Common myeloid progenitor, CD34-positive (primary cell): ENCODE results near the gene MSI2.

Experiments used
- CTCF ChIA-PET: fragments of 350-600 bp; sonication (Branson Sonifier 250); formaldehyde crosslinking; loops from one replicate; lab custom pipeline; 2021; ENCODE audit warnings: antibody characterized with exemption; lab: Charles Lee
- POLR2A ChIA-PET: fragments of 350-600 bp; sonication (Branson Sonifier 250); formaldehyde crosslinking; loops from one replicate; lab custom pipeline; 2021; ENCODE audit warnings: antibody characterized with exemption; lab: Charles Lee
- DNase-seq, 3 donors: peaks; one replicate each; pipeline versions ENCODE4 v3.0.0 to v3.0.0-alpha.2; 2013
- H3K27ac ChIP-seq, 2 experiments: 1 replicate in 1 of 2; 2 replicates in 1 of 2; pipeline ENCODE4 v1.7.0; 2013; ENCODE audit warnings: inconsistent platforms in 2 of 2, low read length in 2 of 2, mild to moderate bottlenecking in 2 of 2, low read depth in 1 of 2, moderate library complexity in 1 of 2; ENCODE audit not compliant: severe bottlenecking in 2 of 2, insufficient read depth in 1 of 2, poor library complexity in 1 of 2
- H3K27me3 ChIP-seq, 5 experiments: replicated peaks in 2 of 5; 1 replicate in 3 of 5; 2 replicates in 2 of 5; pipeline versions ENCODE4 v1.6.1 to v1.7.0; 2013; ENCODE audit warnings: low read length in 4 of 5, mild to moderate bottlenecking in 2 of 5, moderate library complexity in 2 of 5, inconsistent platforms in 1 of 5; ENCODE audit not compliant: insufficient read depth in 5 of 5, control insufficient read depth in 4 of 5
- H3K36me3 ChIP-seq, 4 experiments: 1 replicate in 2 of 4; 2 replicates in 2 of 4; pipeline versions ENCODE4 v1.6.1 to v1.7.0; 2013; ENCODE audit warnings: low read length in 3 of 4, control low read depth in 1 of 4, mild to moderate bottlenecking in 1 of 4; ENCODE audit not compliant: control insufficient read depth in 4 of 4, insufficient read depth in 4 of 4
- H3K4me1 ChIP-seq, 4 experiments: 1 replicate in 3 of 4; 2 replicates in 1 of 4; pipeline versions ENCODE4 v1.6.1 to v1.7.1; 2013; ENCODE audit warnings: low read length in 3 of 4, mild to moderate bottlenecking in 3 of 4, control low read depth in 1 of 4, inconsistent platforms in 1 of 4, moderate library complexity in 1 of 4; ENCODE audit not compliant: control insufficient read depth in 4 of 4, insufficient read depth in 4 of 4; ENCODE audit errors: control extremely low read depth in 1 of 4
- H3K4me3 ChIP-seq, 7 experiments: 1 replicate in 4 of 7; 2 replicates in 3 of 7; pipeline versions ENCODE4 v1.5.1 to v1.7.0; 2013; ENCODE audit warnings: mild to moderate bottlenecking in 7 of 7, low read length in 6 of 7, moderate library complexity in 6 of 7, inconsistent platforms in 2 of 7, low read depth in 2 of 7, control low read depth in 1 of 7; ENCODE audit not compliant: insufficient read depth in 4 of 7, control insufficient read depth in 1 of 7; ENCODE audit errors: extremely low read depth in 1 of 7
- H3K9me3 ChIP-seq, 5 experiments: 1 replicate in 4 of 5; 2 replicates in 1 of 5; pipeline versions ENCODE4 v1.6.1 to v1.7.1; 2013; ENCODE audit warnings: low read length in 4 of 5, mild to moderate bottlenecking in 2 of 5, inconsistent platforms in 1 of 5, low read depth in 1 of 5, moderate library complexity in 1 of 5; ENCODE audit not compliant: control insufficient read depth in 4 of 5, insufficient read depth in 2 of 5; ENCODE audit errors: control extremely low read depth in 1 of 5
- WGBS: methylation state at CpG from one replicate; pipeline ENCODE4 v1.1.5; 2013; ENCODE audit not compliant: insufficient coverage; 5-methylcytosine and 5-hydroxymethylcytosine counted together

MSI2 gene

DNA sequence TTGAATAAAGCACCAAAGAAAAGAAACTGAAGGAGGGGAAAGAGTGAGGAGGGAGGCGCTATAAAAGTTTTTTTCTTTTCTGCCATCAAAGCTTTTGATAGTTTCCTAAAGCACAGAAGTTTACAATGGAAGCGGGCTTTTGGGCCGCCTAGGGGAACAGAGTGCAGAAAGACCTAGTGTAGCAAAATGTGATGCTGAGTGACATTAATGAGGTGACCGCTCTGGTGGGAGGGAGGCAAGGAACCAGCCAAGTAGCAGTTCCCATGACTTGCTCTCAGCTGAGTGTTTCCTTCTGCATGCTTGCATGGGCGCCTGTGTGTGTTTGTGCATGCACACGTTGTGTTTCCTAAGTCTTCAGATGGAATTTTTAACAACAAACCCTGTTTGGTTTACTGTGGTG, 15.5 kb downstream of the MSI2 start:
- POLR2A ChIA-PET, result interaction anchor here (0.6 kb wide), 1 partner anchor 13 kb away, joined by 4 read pairs; no protein-coding TSS in a partner anchor
- Histone ChIP-seq H3K4me1 (peaks cover 0 to 62% (median 26%) of the 10 kb centered on the region in 4 experiments), H3K4me3 (no peak overlapping the region), H3K27ac (no peak overlapping the region), H3K36me3 (peaks cover 23 to 96% (median 64%) of the 10 kb centered on the region in 4 experiments), H3K27me3 (no peaks in the 10 kb centered on the region), H3K9me3 (no peaks in the 10 kb centered on the region)
- CTCF ChIA-PET, result interaction anchor here (0.8 to 1.2 kb wide), 2 partner anchors 11 to 326 kb away, joined by 3 read pairs; no protein-coding TSS in a partner anchor
- DNase-seq, result peak in 2 of 3 donors; percentile 35 to 40
- WGBS, result 78% methylated on average over 5 of the region's 6 CpGs

- ChIA-PET CTCF (interaction anchor here (1.3 to 1.7 kb wide), 2 partner anchors 8 to 30 kb away, joined by 3 to 5 read pairs; no protein-coding TSS in a partner anchor), POLR2A (no interaction called here)
- Histone ChIP-seq H3K4me1 (peaks cover 0 to 60% (median 30%) of the 10 kb centered on the region in 4 experiments), H3K27ac (peak overlapping the region in 1 of 2 experiments; percentile 10), H3K4me3 (no peak overlapping the region), H3K9me3 (no peaks in the 10 kb centered on the region), H3K27me3 (no peaks in the 10 kb centered on the region), H3K36me3 (peaks cover 19 to 95% (median 59%) of the 10 kb centered on the region in 4 experiments)
- WGBS, result 91% methylated on average over 6 of the region's 6 CpGs
- DNase-seq, result peak in 1 of 3 donors; percentile 30
Measured at GRCh38 chr17:57273490-57273889, 17.2 kb downstream of the MSI2 start.

DNA sequence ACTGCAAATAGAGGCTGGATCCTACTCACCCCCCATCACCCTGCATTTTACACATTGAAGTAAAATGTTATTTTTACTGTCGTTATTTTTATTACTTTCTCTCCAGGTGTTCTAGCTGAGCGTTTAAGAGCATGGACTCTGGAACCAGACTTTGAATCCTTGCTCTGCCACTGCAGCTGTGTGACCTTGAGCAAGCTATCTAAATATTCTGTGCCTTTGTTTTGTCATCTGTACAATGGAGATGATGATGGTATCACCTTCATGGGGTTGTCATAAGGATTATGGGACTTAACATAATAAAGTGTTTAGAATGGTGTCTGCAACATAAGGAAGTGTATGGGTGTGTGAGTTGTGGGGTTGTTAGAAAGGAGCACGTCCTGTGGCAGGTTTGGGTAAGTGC, 17.8 kb downstream of the MSI2 start:
- POLR2A ChIA-PET, result no interaction called here
- CTCF ChIA-PET, result interaction anchor here (1.7 kb wide), 1 partner anchor 30 kb away, joined by 5 read pairs; no protein-coding TSS in a partner anchor
- 91% methylated on average over 2 of the region's 3 CpGs for WGBS
- Histone ChIP-seq H3K27ac (no peak overlapping the region), H3K4me1 (peaks cover 0 to 61% (median 33%) of the 10 kb centered on the region in 4 experiments), H3K36me3 (peaks cover 22 to 96% (median 59%) of the 10 kb centered on the region in 4 experiments), H3K9me3 (no peaks in the 10 kb centered on the region), H3K4me3 (no peak overlapping the region), H3K27me3 (no peaks in the 10 kb centered on the region)
- no peak for DNase-seq

DNA sequence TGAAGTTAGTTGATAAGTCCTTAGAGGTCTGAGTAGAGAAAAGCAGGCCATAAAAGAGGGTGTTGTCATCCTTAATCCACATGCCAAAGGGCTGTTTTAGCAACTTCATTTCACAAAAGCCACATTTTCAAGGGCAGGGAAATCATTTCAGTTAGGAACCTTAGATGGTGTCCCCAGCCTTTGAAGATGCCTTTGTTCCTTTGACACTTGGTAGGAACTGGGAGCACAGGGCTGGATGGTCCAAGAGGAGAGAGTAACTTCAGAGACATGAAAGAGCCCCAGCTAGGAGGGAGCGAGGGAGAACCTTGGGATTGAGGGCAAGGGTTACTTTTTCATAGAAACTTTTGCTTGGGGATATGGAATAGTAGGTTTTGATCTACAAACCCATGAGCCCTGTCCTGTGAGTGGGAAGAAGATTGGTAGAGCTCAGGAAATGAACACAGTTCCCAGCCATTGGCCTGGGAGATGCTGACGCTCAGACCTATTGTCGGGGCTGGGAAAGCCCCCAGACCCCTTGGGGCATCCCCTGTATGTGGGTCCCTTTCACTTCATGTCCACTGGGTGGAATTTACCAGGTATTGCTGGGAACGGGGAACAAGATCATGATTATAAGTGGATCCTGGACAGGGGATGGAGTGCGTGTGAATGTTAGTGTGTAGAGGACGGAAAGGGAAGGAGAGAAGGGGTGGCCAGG, 18.9 kb downstream of the MSI2 start:
- ChIA-PET POLR2A (no interaction called here), CTCF (interaction anchor here (1.2 kb wide), 1 partner anchor 10 kb away, joined by 4 read pairs; no protein-coding TSS in a partner anchor)
- no peak overlapping the region for H3K4me3 ChIP-seq
- no peaks in the 10 kb centered on the region for H3K9me3 ChIP-seq
- WGBS, result 93% methylated on average over 3 of the region's 6 CpGs
- H3K27me3 ChIP-seq, result no peaks in the 10 kb centered on the region
- no peak for DNase-seq
- peak overlapping the region; percentile 6 to 46 for H3K27ac ChIP-seq
- H3K4me1 ChIP-seq, result peaks cover 0 to 61% (median 38%) of the 10 kb centered on the region in 4 experiments
- H3K36me3 ChIP-seq, result peaks cover 23 to 94% (median 59%) of the 10 kb centered on the region in 4 experiments

DNA sequence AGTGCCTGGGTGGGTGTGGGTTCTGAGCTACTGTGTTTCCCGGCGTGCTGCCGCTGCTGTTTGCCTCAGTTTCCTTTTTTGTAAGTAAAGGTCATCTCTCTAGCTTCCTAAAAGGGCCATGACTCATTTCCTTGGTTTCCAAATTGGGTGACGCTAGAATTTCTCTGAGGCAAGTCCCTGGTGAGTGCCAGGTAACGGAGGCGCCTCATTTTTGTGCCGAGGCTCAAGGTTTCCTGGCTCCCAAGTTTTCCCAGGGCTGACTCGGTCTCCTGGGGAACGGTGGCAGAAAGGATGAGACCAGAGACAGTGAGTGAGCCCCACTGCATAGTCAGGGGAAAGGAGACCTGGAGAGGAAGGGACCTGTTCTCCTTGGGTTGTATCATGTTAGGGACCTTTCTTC, 20.3 kb downstream of the MSI2 start:
- Histone ChIP-seq H3K27ac (peak overlapping the region in 1 of 2 experiments; percentile 6), H3K36me3 (peaks cover 23 to 94% (median 65%) of the 10 kb centered on the region in 4 experiments), H3K4me3 (no peak overlapping the region), H3K4me1 (peaks cover 3 to 62% (median 43%) of the 10 kb centered on the region in 4 experiments), H3K27me3 (no peaks in the 10 kb centered on the region), H3K9me3 (no peaks in the 10 kb centered on the region)
- ChIA-PET CTCF (interaction anchor here (0.9 to 1.3 kb wide), 3 partner anchors 9 to 34 kb away, joined by 3 to 5 read pairs (median 4); no protein-coding TSS in a partner anchor), POLR2A (no interaction called here)
- 90% methylated on average over 9 of the region's 9 CpGs for WGBS
- no peak for DNase-seq

DNA sequence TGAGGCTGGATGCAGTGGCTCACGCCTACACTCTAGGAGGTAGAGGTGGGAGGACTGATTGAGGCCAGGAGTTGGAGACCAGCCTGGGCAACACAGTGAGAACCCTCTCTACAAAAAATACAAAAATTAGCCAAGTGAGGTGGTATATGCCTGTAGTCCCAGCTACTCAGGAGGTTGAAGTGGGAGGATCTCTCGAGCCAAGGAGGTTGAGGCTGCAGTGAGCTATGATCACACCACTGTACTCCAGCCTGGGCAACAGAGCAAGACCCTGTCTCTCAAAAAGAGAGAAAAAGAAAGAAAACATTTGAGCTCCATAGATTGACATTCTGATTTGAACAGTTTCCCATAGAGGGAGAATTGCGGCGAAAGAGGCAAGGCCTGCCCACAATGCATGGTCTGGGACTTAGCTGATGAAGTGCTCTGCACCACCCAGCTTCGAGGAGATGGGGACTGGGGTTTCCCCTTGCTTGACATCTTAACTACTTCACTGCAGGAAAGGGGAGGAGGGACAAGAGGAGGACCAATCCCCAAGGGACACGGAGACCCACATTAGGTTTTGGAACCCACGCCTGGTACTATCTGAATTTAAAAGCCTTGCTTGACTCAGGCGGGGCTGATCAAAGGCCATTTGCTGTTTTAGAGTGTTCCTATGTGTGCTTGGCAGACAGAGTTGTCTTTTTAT, 21.7 kb downstream of the MSI2 start:
- no peaks in the 10 kb centered on the region for H3K9me3 ChIP-seq
- H3K27ac ChIP-seq, result peak overlapping the region in 1 of 2 experiments; percentile 1
- DNase-seq, result peak in 1 of 3 donors; percentile 38
- H3K36me3 ChIP-seq, result peaks cover 20 to 91% (median 64%) of the 10 kb centered on the region in 4 experiments
- no peak overlapping the region for H3K4me3 ChIP-seq
- CTCF ChIA-PET, result interaction anchor here (0.6 to 4.0 kb wide), 7 partner anchors 8 to 35 kb away, joined by 3 to 12 read pairs (median 5); no protein-coding TSS in a partner anchor
- POLR2A ChIA-PET, result no interaction called here
- H3K4me1 ChIP-seq, result peaks cover 3 to 68% (median 54%) of the 10 kb centered on the region in 4 experiments
- WGBS, result 86% methylated on average over 6 of the region's 8 CpGs
- no peaks in the 10 kb centered on the region for H3K27me3 ChIP-seq
